Posterior cingulate gyrus (tissue), 11 donors: ENCODE results near the gene SHISAL1.
A peak's percentile ranks its signal among the peaks of the same experiment; 100 is the strongest.
"Not testable (repeated sequence)": the region's sequence is repeated elsewhere in the genome, so short reads cannot be mapped to it uniquely, and the experiment has no call there.

Source experiments
- DNase-seq, 10 donors: peaks; one replicate each; pipeline versions ENCODE4 v3.0.0 to v3.0.0-alpha.2; 2020 to 2021; ENCODE audit warnings: mixed read lengths in 3 of 10
- intact Hi-C: fragments of 100-400 bp; cut with DNase I; formaldehyde crosslinking; loops from one replicate; pipeline ENCODE4 v1.15.1; 2023

The SHISAL1 gene

GRCh38 chr22:44247923-44248892, 64.5 kb downstream of the SHISAL1 start:
- intact Hi-C loops = no loop called here
- no peak for DNase-seq

GRCh38 chr22:44247346-44247745, 65.4 kb downstream of the SHISAL1 start:
- no peak for DNase-seq
- intact Hi-C loops = no loop called here

GRCh38 chr22:44246615-44247326, 66.0 kb downstream of the SHISAL1 start:
- DNase-seq = no peak

DNA sequence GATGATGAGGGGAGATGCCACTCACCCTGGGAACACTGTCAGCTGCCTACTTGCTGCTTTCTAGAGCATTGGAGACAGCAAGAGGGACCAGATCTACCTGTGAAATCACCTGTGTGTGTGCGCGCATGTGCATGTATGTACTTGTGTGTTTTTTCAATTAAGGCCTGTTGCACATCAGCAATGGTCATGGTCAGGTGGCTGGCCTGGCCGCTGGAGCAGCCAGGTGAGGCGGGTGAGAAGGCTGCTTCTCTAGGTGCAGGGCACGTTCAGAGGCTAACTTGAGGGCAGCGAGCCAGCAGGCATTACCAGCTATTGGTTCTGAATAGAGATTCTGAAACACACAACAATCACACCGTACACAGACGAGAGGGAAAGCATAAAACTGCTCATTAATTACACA, 66.9 kb downstream of the SHISAL1 start:
- intact Hi-C loops = no loop called here
- DNase-seq = no peak

More at GRCh38 chr22:44246615-44247326, 66.0 kb downstream of the SHISAL1 start:
- intact Hi-C loops = no loop called here

GRCh38 chr22:44245438-44245837, 67.3 kb downstream of the SHISAL1 start:
- intact Hi-C loops = no loop called here
- DNase-seq = no peak

GRCh38 chr22:44244265-44244822, 68.4 kb downstream of the SHISAL1 start:
- intact Hi-C loops = no loop called here
- no peak for DNase-seq

- intact Hi-C loops = no loop called here
- no peak for DNase-seq
These were observed 69.0 kb downstream of the SHISAL1 start for GRCh38 chr22:44243761-44244160.

DNA sequence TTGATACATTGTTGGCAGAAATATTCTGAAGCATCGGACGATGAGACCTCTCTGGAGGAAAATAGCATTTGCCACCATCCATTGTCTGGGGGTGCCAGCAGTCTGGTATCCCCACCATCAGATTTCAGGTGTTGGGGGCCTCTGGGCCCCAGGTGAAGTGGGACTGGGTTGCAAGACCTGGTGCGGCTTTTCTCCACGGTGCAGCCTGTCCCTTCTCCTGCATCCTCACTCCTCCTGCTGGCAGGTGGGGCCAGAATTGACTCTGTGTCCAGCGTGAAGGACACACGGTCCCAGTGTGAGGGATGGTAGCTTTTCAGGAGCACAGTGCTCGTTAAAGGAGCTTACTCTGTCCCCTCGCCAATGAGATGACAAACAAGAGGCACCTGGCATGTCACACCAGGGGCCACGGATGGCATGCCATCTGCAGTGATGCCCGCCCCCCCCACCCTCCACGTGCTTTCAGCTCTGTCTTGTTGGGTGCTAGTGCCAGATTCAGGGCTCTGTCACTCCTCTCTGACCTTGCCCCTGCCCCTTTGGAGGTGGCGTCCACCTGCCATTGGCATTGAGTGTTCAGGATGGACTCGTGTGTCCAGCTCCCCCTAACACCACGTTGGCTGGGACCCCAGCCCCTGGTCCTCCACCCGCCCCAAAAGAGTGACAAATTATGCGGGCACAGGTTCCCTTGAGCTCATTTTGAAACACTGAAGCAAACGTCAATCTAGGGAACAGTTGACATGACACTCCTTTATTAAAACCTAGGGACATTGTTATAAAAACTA, 69.6 kb downstream of the SHISAL1 start:
- DNase-seq = no peak
- intact Hi-C loops = no loop called here

- DNase-seq, intact Hi-C loops: not testable (repeated sequence)
These were observed 71.6 kb downstream of the SHISAL1 start for GRCh38 chr22:44241121-44241520.

GRCh38 chr22:44237290-44237689, 75.5 kb downstream of the SHISAL1 start:
- DNase-seq = no peak
- intact Hi-C loops = no loop called here

GRCh38 chr22:44234372-44234771, 78.4 kb downstream of the SHISAL1 start:
- DNase-seq, intact Hi-C loops: not testable (repeated sequence)

GRCh38 chr22:44231233-44231632, 81.5 kb downstream of the SHISAL1 start:
- intact Hi-C loops = no loop called here
- DNase-seq = no peak

DNA sequence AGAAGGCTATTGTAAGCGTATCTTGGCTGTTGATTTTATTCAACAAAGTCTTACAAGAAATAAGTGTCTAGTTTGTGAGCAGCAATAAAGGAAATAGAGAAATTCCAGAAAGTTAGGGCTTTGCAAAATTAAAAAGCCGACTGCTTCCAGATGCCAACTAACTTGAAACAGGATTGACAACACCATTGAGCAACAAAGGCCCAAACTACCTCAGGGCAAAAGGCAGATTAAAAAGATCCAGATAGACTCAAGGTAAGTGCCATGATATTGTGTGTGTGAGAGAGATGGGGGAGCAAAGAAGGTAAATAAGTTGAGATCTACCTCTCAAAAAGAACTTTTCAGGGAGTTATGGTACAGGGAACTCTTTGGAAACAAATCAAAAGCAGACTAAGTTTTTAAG, 82.9 kb downstream of the SHISAL1 start:
- intact Hi-C loops = no loop called here
- DNase-seq = no peak

DNA sequence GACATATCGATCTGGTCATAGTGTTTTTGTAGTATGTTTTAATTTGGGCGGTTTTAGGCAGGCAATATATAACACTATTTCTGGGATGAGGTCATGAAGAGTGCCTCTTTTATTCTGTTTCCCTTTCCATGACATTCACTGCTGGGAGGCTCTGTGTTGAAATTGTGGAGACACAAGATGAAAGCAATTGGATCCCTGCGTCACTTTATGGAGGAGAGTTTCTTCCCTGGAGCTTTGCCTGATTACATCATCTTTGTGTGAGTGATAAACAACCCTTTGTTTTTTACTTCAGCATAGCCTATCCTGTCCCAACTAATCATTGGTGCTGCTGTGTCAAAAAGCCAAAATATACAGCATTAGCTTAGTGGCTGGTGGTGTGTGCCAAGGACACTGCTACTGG, 83.4 kb downstream of the SHISAL1 start:
- DNase-seq = no peak
- intact Hi-C loops = no loop called here

DNA sequence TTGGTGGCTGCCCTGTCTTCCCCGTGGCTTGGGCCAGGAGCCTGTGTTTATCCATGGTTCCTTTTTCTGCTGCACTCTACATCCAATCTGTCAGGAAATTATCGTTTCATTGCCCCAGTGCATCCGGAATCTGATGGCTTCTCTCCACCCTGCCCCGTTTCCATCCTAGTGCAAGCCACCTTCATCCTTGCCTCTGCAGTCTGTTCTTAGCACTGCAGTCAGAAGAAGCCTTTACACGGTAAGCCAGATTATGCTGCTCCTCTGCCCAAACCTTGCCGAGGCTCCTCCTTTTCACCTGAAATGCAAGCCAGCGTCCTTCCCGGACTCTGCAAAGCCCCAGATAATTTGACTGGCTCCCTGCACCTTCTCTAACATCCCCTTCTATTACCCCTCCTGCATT, 86.9 kb downstream of the SHISAL1 start:
- peak in 1 of 10 donors; percentile 34 for DNase-seq
- intact Hi-C loops = no loop called here

GRCh38 chr22:44225091-44225689, 87.6 kb downstream of the SHISAL1 start:
- DNase-seq = no peak
- intact Hi-C loops = no loop called here

- peak in 1 of 10 donors; percentile 59 for DNase-seq
- intact Hi-C loops = no loop called here
These were observed 88.6 kb downstream of the SHISAL1 start for GRCh38 chr22:44224166-44224565.

- intact Hi-C loops = no loop called here
- DNase-seq = no peak
These were observed 90.9 kb downstream of the SHISAL1 start for GRCh38 chr22:44221710-44222475.
